SK-N-SH (cell line): ENCODE data around the gene BOC. TPM values are rescaled to one million over a fixed set of nuclear protein-coding genes. Genes with fewer than 3 reads are reported as not detected.

Source experiments
- CTCF ChIA-PET: fragments of 300-600, 350-600 bp; formaldehyde crosslinking; extraction: SDS; loops from one replicate; lab custom pipeline; 2021; lab: Yijun Ruan, JAX
- POLR2A ChIA-PET: fragments of 350-600 bp; sonication (Branson Sonifier 250); formaldehyde crosslinking; extraction: SDS; loops from one replicate; lab custom pipeline; 2020; ENCODE audit warnings: antibody characterized with exemption, inconsistent platforms; lab: Yijun Ruan, JAX
- DNase-seq: peaks from one replicate; pipeline ENCODE4 v3.0.0; 2012
- H2AFZ ChIP-seq: fragments of 200-600 bp; sonication (generic); 2 replicates; pipeline ENCODE4 v1.8.1; 2016; ENCODE audit warnings: antibody characterized with exemption, mild to moderate bottlenecking, low read depth
- H3F3A ChIP-seq: fragments of 200-600 bp; sonication (generic); replicated peaks from 2 replicates; pipeline ENCODE3; 2016; ENCODE audit warnings: antibody characterized with exemption, mild to moderate bottlenecking; ENCODE audit not compliant: insufficient read depth
- H3K27ac ChIP-seq, 2 experiments: fragments of 200-500 bp in 1 of 2; fragments of 200-600 bp in 1 of 2; sonication (Bioruptor generic) in 1 of 2; sonication (generic), shearing (Covaris generic) in 1 of 2; 2 replicates each; pipeline versions ENCODE4 v1.5.1 to v1.6.1; 2014 to 2016; ENCODE audit warnings: low read depth in 2 of 2, inconsistent platforms in 1 of 2, low read length in 1 of 2, mild to moderate bottlenecking in 1 of 2, mixed read lengths in 1 of 2
- H3K27me3 ChIP-seq: fragments of 200-600 bp; sonication (generic), shearing (Covaris generic); 2 replicates; pipeline ENCODE4 v1.6.1; 2016; ENCODE audit warnings: mixed run types; ENCODE audit not compliant: insufficient read depth
- H3K36me3 ChIP-seq, 2 experiments: fragments of 200-500 bp in 1 of 2; fragments of 200-600 bp in 1 of 2; sonication (Bioruptor generic) in 1 of 2; sonication (generic) in 1 of 2; replicated peaks in 1 of 2; 2 replicates each; pipeline versions ENCODE3 to v1.5.1; 2014 to 2016; ENCODE audit warnings: low read length in 1 of 2, mild to moderate bottlenecking in 1 of 2; ENCODE audit not compliant: insufficient read depth in 2 of 2, control insufficient read depth in 1 of 2
- H3K4me1 ChIP-seq, 2 experiments: fragments of 200-500 bp in 1 of 2; fragments of 200-600 bp in 1 of 2; sonication (Bioruptor generic) in 1 of 2; sonication (generic), shearing (Covaris generic) in 1 of 2; 2 replicates each; pipeline versions ENCODE4 v1.5.1 to v1.6.1; 2014 to 2016; ENCODE audit warnings: low read depth in 1 of 2, low read length in 1 of 2, mixed run types in 1 of 2; ENCODE audit not compliant: insufficient read depth in 2 of 2, control insufficient read depth in 1 of 2
- H3K4me2 ChIP-seq: fragments of 200-600 bp; sonication (generic), shearing (Covaris generic); 2 replicates; pipeline ENCODE4 v1.6.1; 2017; ENCODE audit warnings: mixed run types
- H3K4me3 ChIP-seq, 2 experiments: fragments of 200-500 bp in 1 of 2; fragments of 200-600 bp in 1 of 2; sonication (Bioruptor generic) in 1 of 2; sonication (generic), shearing (Covaris generic) in 1 of 2; 2 replicates each; pipeline versions ENCODE4 v1.5.1 to v1.8.1; 2014 to 2016; ENCODE audit warnings: low read depth in 2 of 2, inconsistent platforms in 1 of 2, low read length in 1 of 2, mild to moderate bottlenecking in 1 of 2, mixed read lengths in 1 of 2, moderate library complexity in 1 of 2
- H3K79me2 ChIP-seq: fragments of 200-600 bp; sonication (generic); 2 replicates; pipeline ENCODE4 v1.8.1; 2017; ENCODE audit warnings: mild to moderate bottlenecking; ENCODE audit not compliant: insufficient read depth
- H3K9ac ChIP-seq: fragments of 200-600 bp; sonication (generic); 2 replicates; pipeline ENCODE4 v1.6.1; 2017; ENCODE audit warnings: mixed run types
- H3K9me2 ChIP-seq: fragments of 200-600 bp; sonication (generic); 2 replicates; pipeline ENCODE4 v1.6.1; 2017; ENCODE audit warnings: mixed run types
- H3K9me3 ChIP-seq: fragments of 200-600 bp; sonication (generic); 2 replicates; pipeline ENCODE4 v1.6.1; 2017; ENCODE audit warnings: mixed run types, mild to moderate bottlenecking, moderate library complexity
- H4K20me1 ChIP-seq: fragments of 200-600 bp; sonication (generic); 2 replicates; pipeline ENCODE4 v1.6.1; 2017; ENCODE audit warnings: mild to moderate bottlenecking, mixed run types; ENCODE audit not compliant: insufficient read depth
- CTCF ChIP-seq: fragments of 200-600 bp; sonication (generic); IDR thresholded peaks from 2 replicates; pipeline ENCODE4 v1.6.1; 2017; ENCODE audit warnings: antibody characterized with exemption, mild to moderate bottlenecking, moderate library complexity
- EP300 ChIP-seq, 2 experiments: IDR thresholded peaks; 2 replicates each; pipeline versions ENCODE4 v1.4.0 to v1.6.1; 2012; ENCODE audit warnings: borderline replicate concordance in 1 of 2, low read depth in 1 of 2, low read length in 1 of 2
- EZH2phosphoT487 ChIP-seq: fragments of 200-600 bp; sonication (generic); IDR thresholded peaks from 2 replicates; pipeline ENCODE4 v1.6.1; 2017; ENCODE audit warnings: low read depth, mixed run types, mild to moderate bottlenecking, antibody characterized with exemption, moderate library complexity, borderline replicate concordance
- FOSL2 ChIP-seq: IDR thresholded peaks from 2 replicates; pipeline ENCODE4 v1.4.0; 2012; ENCODE audit warnings: low read depth, mild to moderate bottlenecking, moderate library complexity, borderline replicate concordance
- FOXM1 ChIP-seq: IDR thresholded peaks from 2 replicates; pipeline ENCODE4 v1.4.0; 2012; ENCODE audit warnings: low read depth, mild to moderate bottlenecking
- JUND ChIP-seq: IDR thresholded peaks from 2 replicates; pipeline ENCODE4 v1.4.0; 2012
- NRF1 ChIP-seq: IDR thresholded peaks from 2 replicates; pipeline ENCODE4 v1.6.1; 2012; ENCODE audit warnings: low read depth, mild to moderate bottlenecking, low read length
- RAD21 ChIP-seq: IDR thresholded peaks from 2 replicates; pipeline ENCODE4 v1.6.1; 2012; ENCODE audit warnings: mild to moderate bottlenecking, low read length
- RCOR1 ChIP-seq: fragments of 150-350 bp; IDR thresholded peaks from 2 replicates; pipeline ENCODE4 v1.6.1; 2017; ENCODE audit warnings: antibody characterized with exemption, low read length
- SMC3 ChIP-seq: IDR thresholded peaks from 2 replicates; pipeline ENCODE4 v1.6.1; 2012; ENCODE audit warnings: low read depth, low read length, improper control_type of control experiment
- TEAD4 ChIP-seq: IDR thresholded peaks from 2 replicates; pipeline ENCODE4 v1.4.0; 2012; ENCODE audit warnings: mild to moderate bottlenecking, borderline replicate concordance; ENCODE audit not compliant: insufficient read depth
- USF2 ChIP-seq: fragments of 150-350 bp; IDR thresholded peaks from 2 replicates; pipeline ENCODE4 v1.6.1; 2017; ENCODE audit warnings: antibody characterized with exemption, low read length, low read depth, borderline replicate concordance
- YY1 ChIP-seq: IDR thresholded peaks from 2 replicates; pipeline ENCODE4 v1.4.0; 2012; ENCODE audit warnings: low read depth, mild to moderate bottlenecking
- WGBS: methylation state at CpG from one replicate; pipeline ENCODE4 v1.1.6; 2017; ENCODE audit warnings: low lambda C conversion rate; 5-methylcytosine and 5-hydroxymethylcytosine counted together
- polyA plus RNA-seq, 3 experiments: library from polyadenylated mRNA; depleted of rRNA; stranded (reverse); fragments of >200 nt; gene quantifications; 2 replicates each; pipeline ENCODE4 v1.2.3, GENCODE V29; 2012

BOC gene
- polyA plus RNA-seq, 1 of the 3 experiments (the other 2 are of a cell fraction): 6.6 TPM

GRCh38 chr3:113287111-113287802 lies 75.9 kb downstream of the BOC start:
- H3F3A ChIP-seq: no peaks in the 10 kb centered on the region

GRCh38 chr3:113287803-113288648 lies 76.7 kb downstream of the BOC start:
- 60% methylated on average over 5 of the region's 5 CpGs for WGBS

More at GRCh38 chr3:113287111-113287802, 75.9 kb downstream of the BOC start:
- Histone ChIP-seq H3K9me2 (no peaks in the 10 kb centered on the region), H3K4me2 (no peak overlapping the region; the same call in 1 of the 2 replicates), H4K20me1 (no peaks in the 10 kb centered on the region), H3K27me3 (no peaks in the 10 kb centered on the region), H3K79me2 (no peaks in the 10 kb centered on the region), H3K4me1 (peaks cover 10 to 15% of the 10 kb centered on the region in 2 experiments), H3K36me3 (peaks cover 0 to 9% of the 10 kb centered on the region in 2 experiments), H3K9ac (no peak overlapping the region), H3K4me3 (0 out of 4 replicates have a peak overlapping the region, but pooled peaks of 1 of the 2 experiments have one; percentile 8), H3K27ac (peak overlapping the region; percentile 40; a peak in 2 of 4 replicates), H3K9me3 (no peaks in the 10 kb centered on the region), H2AFZ (no peak overlapping the region)
- WGBS: 67% methylated on average over 10 of the region's 10 CpGs
- TF ChIP-seq TEAD4: no peak
- TF ChIP-seq JUND: peak; percentile 30; the same call in 1 of the 2 replicates
- peak; percentile 73 for TF ChIP-seq FOSL2
- no peak for TF ChIP-seq YY1
- ChIA-PET POLR2A (interaction anchor here (1.3 to 1.6 kb wide), 2 partner anchors 121 to 139 kb away, joined by 3 to 5 read pairs; no protein-coding TSS in a partner anchor), CTCF (interaction anchor here (0.6 to 11.7 kb wide), 33 partner anchors 9 to 647 kb away, joined by 3 to 120 read pairs (median 7); partner anchors contain the start of gene BOC)
- no peak for DNase-seq

More at GRCh38 chr3:113287803-113288648, 76.7 kb downstream of the BOC start:
- Histone ChIP-seq H3K4me3 (peak overlapping the region in 1 of 2 experiments; percentile 8; a peak in 1 of 4 replicates), H3K9me2 (no peaks in the 10 kb centered on the region), H3F3A (no peaks in the 10 kb centered on the region), H3K9me3 (no peaks in the 10 kb centered on the region), H3K27ac (peak overlapping the region in 1 of 2 experiments; percentile 40; a peak in 2 of 4 replicates), H3K27me3 (no peaks in the 10 kb centered on the region), H3K4me1 (peaks cover 10 to 15% of the 10 kb centered on the region in 2 experiments), H3K36me3 (peaks cover 0 to 8% of the 10 kb centered on the region in 2 experiments), H4K20me1 (no peaks in the 10 kb centered on the region), H2AFZ (no peak overlapping the region), H3K79me2 (no peaks in the 10 kb centered on the region), H3K9ac (no peak overlapping the region), H3K4me2 (no peak overlapping the region)
- DNase-seq: peak; percentile 72
- ChIA-PET POLR2A (interaction anchor here (1.0 to 1.6 kb wide), 4 partner anchors 121 to 227 kb away, joined by 3 to 5 read pairs (median 3); partner anchors contain the start of gene SPICE1), CTCF (interaction anchor here (0.6 to 11.7 kb wide), 75 partner anchors 9 to 648 kb away, joined by 3 to 120 read pairs (median 4); partner anchors contain the start of gene BOC)
- TF ChIP-seq CTCF (peak; percentile 99), SMC3 (peak; percentile 99), RAD21 (peak; percentile 100), FOXM1 (no peak), USF2 (no peak), EZH2phosphoT487 (no peak), EP300 (IDR thresholded peaks at IDR 0.05; ENCODE audit: borderline replicate concordance in 1 of 2, low read depth in 1 of 2, low read length in 1 of 2) (no peak), RCOR1 (0 out of 2 replicates have a peak, but pooled peaks have one; percentile 7), NRF1 (no peak)
